Superior temporal gyrus (tissue), 1 donor: ENCODE measurements around the gene ST14.

ENCODE experiments used
- DNase-seq: peaks from one replicate; pipeline ENCODE4 v3.0.0-alpha.2; 2016; ENCODE audit errors: extremely low spot score

The ST14 gene

DNA sequence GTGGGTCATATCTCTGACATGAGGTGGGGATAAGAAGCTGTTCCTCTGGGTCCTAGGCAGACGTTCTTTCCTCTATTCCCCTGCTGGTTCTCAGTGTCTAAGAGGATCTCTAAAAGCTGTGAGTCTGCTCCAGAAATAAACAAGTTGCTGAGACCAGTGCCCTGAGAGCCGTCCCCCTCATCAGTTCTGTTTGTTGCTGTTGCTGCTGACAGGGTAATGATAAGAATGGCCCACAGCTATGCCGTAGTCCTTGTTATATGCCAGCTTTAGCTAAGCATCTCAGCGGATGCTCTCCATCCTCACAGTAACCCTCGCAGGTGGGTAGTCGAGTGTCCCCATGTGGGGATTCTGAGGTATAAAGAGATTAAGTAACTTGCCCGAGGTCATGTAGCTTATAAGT is 23.5 kb upstream of the ST14 start:
- DNase-seq: no peak

- DNase-seq: no peak
Measured at GRCh38 chr11:130137999-130138398, 21.6 kb upstream of the ST14 start.

DNA sequence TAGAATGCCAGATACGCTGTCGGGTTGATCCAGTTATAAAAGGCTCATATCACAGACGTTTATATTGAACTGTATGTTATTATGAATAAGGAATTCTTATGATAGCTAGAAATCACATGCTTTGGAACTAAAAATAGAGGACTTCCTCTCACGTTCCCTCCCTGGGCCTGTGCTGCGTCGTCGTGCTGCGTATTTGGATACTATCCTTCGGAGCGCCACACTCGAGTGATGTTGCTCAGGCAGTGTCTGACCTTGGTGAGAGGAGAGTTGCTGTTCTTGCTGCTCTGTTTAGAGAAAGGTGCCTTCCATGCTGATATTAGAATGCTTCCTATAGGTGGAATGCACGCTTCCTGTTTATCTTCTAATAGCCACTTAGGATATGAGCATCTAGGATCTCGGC is 20.2 kb upstream of the ST14 start:
- DNase-seq: no peak

GRCh38 chr11:130141561-130142341 is 17.8 kb upstream of the ST14 start:
- DNase-seq: no peak

DNA sequence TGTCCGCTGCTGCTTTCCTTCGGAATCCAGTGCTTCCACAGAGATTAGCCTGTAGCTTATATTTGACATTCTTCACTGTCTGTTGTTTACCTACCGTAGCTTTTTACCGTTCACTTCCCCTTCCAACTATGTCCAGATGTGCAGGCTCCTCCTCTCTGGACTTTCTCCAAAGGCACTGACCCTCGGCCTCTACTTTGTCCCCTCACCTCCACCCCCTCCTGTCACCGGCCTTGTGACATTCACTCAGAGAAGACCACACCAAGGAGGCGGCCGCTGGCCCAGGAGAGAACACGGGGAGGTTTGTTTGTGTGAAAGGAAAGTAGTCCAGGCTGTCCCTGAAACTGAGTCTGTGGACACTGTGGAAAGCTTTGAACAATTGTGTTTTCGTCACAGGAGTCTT is 15.4 kb upstream of the ST14 start:
- DNase-seq: no peak

DNA sequence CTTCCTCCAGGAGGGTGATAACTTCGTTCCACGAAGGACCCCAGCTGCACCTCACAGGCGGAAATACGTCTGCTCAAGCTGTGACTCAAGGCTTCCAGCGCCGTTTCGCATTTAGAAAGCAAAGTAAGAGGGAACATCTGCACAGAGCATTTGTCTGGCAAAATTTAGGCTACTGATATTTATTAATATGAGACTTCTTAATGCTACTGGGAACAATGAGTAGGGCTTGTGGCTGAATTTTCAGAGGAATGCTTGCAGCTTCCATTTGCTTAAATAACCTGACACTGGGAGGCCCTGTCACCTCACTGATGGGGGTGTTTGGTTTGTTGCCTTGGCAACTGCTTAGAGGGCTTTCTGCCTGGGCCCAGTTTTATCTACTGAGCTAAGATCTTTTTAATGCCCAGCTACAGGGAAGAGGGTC is 14.7 kb upstream of the ST14 start:
- DNase-seq: no peak

DNA sequence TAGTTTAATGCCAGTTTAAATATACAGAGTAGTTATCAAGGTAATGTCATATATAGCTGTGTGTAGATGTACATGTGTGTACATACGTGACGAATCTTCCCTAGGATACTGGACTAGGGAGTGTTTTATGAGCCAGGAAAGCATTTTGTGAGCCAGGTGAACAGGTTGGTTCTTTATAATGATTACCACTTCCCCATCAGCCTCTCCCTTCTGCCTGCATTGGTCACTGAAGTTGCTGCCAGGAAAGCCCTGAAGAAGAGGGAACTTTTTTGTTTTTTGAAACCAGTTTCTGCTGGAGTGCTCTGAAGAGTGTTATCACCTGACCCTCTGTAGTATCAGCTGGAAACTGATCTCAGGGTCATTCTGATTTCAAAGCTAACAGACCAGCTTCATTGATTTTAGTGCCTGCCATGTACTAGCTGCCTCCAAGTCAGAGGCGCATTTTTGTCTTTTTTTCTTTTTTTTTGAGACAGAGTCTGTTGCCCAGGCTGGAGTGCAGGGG is 14.2 kb upstream of the ST14 start:
- no peak for DNase-seq

DNA sequence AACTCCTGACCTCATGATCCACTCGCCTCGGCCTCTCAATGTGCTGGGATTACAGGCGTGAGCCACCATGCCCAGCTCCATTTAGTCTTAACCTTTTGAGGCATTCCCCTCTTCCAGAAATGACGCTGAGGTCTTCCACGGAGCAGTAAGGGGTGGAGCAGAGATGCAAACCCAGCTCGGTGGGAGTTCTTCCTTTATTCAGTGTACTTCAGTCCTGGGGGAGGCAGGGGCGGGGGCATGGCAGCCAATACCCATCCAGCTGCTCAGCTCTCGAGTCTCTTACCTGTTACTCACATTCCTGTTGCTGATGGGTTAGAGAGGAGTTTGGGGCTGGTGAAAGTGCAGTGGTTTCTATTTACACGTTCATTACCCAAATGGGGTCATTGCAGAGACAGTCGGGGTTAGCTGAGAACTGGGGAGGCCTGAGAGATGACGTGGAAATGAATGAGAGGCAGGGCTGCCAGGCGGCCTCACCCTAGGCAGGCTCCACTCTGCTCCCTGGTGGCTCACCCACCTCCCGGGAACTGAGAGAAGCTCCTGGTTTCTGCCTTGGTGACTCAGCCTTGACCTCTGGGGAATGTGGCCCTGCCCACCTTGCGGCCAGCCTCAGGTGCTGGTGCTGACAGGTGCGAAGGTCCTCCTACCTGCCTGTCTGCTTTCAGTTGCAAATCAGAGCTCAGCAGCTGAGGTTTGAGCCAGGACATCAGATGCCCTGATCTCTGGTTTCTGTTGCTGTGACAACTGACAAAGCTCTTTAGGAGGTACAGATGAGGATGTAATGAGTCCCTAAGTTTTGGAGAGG is 13.4 kb upstream of the ST14 start:
- DNase-seq: no peak

GRCh38 chr11:130146796-130147195 is 12.8 kb upstream of the ST14 start:
- DNase-seq: peak; percentile 55

GRCh38 chr11:130148796-130149326 is 10.7 kb upstream of the ST14 start:
- no peak for DNase-seq

DNA sequence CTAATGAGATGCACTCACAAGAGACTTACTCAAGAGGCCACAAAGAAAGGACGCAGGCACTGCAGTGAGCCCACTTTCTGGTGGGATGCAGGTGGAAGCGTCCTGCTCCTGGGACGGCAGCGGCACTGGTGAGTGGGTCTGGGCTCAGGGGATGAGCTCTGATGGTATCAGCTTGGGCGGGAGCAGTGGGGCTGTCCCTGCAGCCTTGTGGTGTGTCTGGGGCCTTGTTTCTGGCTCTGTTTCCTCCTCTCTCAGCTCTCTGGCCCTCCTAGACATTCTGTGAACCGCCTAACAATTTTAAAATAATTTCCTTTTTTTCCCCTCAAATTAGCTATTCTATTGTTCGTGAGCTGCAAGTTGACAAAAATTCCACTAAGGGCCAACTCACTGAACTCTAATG is 8.8 kb upstream of the ST14 start:
- no peak for DNase-seq

DNA sequence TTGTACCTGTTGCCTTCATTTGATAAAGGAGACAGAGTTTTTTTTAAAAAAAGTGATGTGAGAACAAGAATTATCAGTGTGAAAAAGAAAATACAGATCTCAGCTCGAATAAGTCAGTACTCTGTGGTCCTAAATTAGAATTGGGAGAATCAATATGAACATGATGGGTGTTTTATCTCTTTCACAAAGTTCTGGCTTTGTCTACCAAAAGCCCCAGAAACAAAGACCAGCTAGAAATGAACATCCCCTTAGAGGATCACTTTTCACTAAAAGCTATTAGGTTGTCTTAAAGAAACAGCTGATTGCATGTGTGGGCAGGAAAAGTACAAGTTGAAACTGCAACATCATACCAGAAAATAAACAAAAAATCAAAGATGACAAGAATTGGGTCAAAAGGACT is 8.4 kb upstream of the ST14 start:
- DNase-seq: no peak

GRCh38 chr11:130156108-130157022 is 3.2 kb upstream of the ST14 start:
- DNase-seq: no peak

DNA sequence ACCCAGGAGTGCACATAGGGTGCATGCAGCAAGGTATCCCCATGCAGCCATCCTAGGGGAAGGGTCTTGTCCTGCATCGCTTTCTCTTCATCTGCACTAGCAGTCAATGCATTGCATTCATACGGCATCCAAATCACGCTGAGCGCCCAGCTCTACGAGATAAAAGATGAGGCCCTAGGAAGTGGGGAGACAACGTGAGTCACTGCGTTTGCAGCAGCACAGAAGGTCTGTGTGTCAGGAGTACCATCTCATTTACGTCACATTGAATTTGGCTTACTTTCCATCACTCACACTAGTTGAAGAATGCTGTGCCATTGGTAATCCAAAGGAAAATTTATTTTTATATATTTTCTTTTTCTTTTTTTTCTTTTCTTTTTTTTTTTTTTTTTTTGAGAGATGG is 2.5 kb upstream of the ST14 start:
- DNase-seq: no peak

GRCh38 chr11:130157840-130158239 is 1.7 kb upstream of the ST14 start:
- no peak for DNase-seq

DNA sequence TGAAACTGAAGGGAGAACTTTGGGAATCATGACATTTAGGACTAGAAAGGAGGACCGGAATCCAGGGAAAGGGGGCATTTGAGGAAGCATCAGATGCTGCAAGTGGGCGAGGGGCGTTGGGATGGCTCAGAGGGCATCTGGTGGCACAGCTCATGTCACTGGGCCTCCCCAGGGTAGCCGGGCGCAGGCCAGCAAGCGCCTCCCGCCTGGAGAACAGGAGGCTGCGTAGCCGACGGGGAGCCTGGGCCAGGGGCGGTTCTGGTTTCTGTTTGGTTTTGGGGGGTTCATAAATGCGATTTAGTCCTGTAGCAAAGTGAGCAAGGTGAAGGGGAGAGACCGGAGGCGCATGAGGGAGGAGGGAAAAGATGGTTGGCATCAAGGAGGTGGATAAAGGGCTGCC is 443 bp upstream of the ST14 start:
- no peak for DNase-seq

GRCh38 chr11:130160498-130161155 is 1.0 kb downstream of the ST14 start:
- DNase-seq: no peak

DNA sequence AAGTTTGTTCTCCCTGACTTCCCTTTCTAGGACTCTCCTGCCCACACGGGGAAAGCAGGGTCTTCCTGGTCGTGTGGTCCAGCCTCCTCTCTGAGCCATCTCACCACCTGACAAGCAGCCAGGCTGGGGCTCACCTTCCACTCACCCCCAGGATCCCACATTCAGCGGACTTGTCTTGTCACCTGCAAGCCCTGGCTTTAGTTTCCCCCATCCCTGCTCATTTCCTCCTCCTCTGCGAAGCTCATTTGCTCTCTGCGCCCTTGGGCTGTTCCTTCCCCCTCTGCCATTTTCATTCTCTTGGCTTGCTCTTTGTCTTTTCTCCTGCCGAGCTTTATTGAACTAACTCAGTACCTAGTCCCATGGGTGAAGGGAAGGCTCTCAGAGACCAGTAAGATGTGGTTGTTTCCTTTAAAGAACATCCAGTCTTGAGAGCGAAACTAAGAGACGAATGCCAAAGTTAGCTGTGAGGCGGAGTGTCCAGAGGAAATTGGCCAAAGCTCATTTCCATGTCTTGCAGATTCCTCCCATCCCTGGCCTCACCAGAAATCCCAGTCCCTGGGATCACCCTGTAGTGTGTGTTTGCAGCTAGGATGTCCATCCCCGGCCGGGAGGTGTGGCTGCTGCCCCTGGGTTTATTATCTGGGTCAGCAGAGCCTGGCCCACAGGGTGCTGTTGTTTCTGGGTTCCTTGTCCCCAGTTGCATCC is 2.0 kb downstream of the ST14 start:
- no peak for DNase-seq

- DNase-seq: no peak
Measured at GRCh38 chr11:130162733-130163132, 3.2 kb downstream of the ST14 start.
